NCI-H524 treated with DMSO at 0.1 percent for 48 hours (cell line): ENCODE results near the gene ALDH7A1.
"Not testable (repeated sequence)": the region's sequence is repeated elsewhere in the genome, so short reads cannot be mapped to it uniquely, and the experiment has no call there.

ENCODE experiments used
- DNase-seq: peaks from one replicate; lab custom pipeline; 2025; lab: John Stamatoyannopoulos, UW

Gene ALDH7A1

GRCh38 chr5:126594748-126595485 is at the start of gene ALDH7A1:
ALDH7A1 (minus strand) TSS chr5:126595219; CDS start chr5:126595198, 21 bp downstream.
- DNase-seq, result peak; percentile 66

DNA sequence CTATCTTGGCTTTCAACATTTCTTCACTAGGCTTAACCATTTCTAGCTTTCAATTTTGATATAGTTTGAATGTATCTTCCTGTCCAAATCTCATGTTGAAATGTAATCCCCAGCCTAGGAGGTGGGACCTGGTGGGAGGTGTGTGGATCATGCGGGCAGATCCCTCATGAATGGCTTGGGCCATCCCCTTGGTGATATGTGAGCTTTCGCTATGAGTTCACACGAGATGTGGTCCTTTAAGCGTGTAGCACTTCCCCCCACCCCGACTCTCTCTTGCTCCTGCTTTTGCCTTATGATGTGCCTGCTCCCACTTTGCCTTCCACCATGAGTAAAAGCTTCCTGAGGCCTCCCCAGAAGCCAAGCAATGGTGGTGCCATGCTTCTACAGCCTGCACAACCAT is 46.4 kb upstream of the ALDH7A1 start:
- no peak for DNase-seq

GRCh38 chr5:126640866-126641265 is 45.8 kb upstream of the ALDH7A1 start:
- no peak for DNase-seq

- no peak for DNase-seq
Observed at GRCh38 chr5:126636956-126637355, 41.9 kb upstream of the ALDH7A1 start.

- DNase-seq, result no peak
Observed at GRCh38 chr5:126635585-126635984, 40.6 kb upstream of the ALDH7A1 start.

DNA sequence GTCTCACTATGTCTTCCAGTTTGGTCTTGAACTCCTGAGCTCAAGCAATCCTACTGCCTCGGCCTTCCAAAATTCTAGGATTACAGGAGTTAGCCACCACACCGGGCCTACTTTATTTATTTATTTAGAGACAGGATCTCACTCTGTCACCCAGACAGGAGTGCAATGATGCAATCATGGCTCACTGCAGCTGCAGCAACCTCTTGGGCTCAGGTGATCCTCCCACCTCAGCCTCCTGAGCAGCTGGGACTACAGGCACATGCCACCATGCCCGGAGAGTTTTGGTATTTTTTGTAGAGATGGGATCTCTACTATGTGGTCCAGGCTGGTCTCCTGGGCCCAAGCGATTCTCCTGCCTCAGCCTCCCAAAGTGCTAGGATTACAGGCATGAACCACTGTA is 38.5 kb upstream of the ALDH7A1 start:
- no peak for DNase-seq

DNA sequence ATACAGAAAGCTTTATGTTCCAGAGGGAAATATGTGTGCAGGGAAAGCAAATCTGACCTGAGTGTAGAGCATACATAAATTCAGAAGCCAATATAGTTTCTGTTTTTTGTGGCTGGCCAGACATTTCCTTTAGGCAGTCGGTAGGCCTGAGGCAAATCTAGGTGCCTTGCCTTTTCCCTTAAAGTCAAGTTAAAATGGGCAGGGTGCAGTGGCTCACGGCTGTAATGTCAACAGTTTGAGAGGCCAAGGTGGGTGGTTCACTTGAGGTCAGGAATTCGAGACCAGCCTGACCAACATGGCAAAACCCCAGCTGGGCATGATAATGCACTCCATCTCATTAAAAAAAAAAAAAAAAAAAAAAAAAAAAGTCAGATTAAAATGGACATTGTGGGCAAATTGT is 36.9 kb upstream of the ALDH7A1 start:
- no peak for DNase-seq

DNA sequence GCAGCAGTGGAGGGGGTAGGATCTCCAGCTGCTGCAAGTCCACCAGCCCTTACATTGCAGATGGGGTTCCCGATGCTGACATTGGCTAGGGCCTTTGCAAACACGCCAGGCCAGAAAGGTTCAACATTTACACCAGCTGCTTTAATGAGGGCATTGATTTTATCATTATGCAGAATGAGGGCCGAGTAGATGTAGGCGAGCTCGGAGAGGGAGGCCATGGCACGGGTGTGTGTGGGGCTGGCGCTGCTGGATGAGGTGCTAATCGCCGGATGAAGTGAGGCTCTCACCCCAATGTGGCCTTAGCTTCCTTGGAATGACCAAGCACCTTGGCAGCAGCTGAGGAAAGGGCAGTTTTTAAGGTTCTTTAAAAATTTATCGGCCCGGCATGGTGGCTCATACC is 33.1 kb upstream of the ALDH7A1 start:
- no peak for DNase-seq

DNA sequence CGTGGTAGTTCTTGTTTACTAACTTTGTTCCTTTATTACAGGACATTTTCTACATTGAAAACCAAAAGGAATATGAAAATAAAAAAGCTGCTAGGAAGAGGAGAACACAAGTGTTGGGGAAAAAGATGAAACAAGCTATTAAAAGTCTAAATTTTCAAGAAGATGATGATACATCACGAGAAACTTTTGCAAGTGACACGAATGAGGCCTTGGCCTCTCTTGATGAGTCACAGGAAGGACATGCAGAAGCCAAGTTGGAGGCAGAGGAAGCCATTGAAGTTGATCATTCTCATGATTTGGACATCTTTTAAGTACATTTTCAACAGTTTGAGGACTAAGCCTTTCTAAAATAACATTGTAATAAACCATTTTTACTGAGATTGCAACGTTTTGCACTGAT is 29.5 kb upstream of the ALDH7A1 start:
- no peak for DNase-seq

DNA sequence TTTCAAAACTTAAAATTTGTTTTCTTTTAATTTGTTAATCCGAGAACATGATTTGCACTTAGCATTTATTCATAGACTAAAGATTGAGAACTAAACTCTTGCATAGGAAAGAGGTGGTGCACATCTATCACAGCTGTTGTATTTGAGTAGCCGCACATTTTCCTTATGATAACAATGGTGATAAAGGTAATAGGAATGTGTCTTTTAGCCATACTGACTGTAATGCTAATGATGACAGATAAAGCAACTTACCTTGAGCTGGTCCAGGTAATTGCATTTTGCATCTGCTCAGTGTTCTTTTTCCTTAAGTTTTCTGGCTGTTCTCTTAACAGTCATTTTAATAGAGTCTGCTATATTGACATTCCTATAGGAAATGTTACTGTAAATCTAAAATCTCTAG is 24.8 kb upstream of the ALDH7A1 start:
- no peak for DNase-seq

DNA sequence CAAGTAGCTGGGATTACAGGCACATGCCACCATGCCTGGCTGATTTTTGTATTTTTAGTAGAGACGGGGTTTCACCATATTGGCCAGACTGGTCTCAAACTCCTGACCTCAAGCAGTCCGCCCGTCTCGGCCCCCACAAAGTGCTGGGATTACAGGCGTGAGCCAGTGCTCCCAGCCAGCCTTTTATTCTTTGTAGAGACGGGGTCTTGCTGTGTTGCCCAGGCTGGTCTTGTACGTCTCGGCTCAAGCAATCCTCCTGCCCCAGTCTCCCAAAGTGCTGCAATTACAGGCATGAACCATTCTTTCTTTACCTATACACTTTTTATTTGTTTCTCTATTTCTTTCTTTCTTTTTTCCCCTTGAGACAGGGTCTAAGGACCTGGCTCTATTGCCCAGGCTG is 22.6 kb upstream of the ALDH7A1 start:
- not testable (repeated sequence) for DNase-seq

DNA sequence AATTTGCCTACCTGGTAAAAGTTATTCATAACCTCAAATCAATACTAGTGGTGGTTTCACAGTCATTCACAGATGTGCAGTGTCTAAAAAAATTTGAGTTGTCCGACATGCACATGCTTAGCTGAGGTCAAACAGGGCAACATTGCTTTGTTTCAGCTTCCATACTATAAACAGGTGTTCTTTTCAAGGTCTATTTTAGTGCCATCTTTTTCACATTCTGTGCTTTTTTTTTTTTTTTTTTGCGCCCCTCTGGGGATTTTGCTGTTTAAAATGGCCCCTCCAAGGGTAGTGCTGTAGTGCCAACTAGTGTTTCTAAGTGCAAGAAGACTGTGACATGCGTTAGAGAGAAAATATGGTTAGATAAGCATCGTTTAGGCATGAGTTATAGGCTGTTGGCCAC is 20.3 kb upstream of the ALDH7A1 start:
- no peak for DNase-seq

DNA sequence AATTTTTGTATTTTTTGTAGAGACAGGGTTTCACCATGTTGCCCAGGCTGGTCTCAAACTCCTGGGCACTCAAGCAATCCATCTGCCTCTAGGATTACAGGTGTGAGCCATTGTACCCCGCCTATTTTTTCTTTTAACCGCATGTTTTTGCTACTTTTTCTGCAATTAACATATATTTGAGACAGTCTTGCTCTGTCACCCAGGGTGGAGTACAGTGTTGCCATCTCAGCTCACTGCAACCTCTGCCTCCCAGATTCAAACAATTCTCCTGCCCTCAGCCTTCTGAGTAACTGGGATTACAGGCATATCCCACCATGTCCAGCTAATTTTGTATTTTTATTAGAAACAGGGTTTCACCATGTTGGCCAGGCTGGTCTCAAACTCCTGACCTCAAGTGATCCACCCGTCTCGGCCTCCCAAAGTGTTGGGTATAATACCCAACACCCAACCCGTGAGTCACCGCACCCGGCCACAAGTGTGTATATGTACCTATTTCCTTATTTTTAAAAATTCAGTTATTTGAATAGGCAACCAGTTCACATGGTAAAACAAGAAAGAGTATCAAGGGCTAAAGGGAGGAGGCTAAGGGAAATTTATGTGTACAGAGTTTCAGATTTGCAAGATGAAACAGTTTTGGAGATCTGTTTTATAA is 19.0 kb upstream of the ALDH7A1 start:
- DNase-seq, result no peak

- no peak for DNase-seq
Observed at GRCh38 chr5:126610616-126611015, 15.6 kb upstream of the ALDH7A1 start.

GRCh38 chr5:126610160-126610559 is 15.1 kb upstream of the ALDH7A1 start:
- no peak for DNase-seq

- no peak for DNase-seq
Observed at GRCh38 chr5:126605525-126605924, 10.5 kb upstream of the ALDH7A1 start.

DNA sequence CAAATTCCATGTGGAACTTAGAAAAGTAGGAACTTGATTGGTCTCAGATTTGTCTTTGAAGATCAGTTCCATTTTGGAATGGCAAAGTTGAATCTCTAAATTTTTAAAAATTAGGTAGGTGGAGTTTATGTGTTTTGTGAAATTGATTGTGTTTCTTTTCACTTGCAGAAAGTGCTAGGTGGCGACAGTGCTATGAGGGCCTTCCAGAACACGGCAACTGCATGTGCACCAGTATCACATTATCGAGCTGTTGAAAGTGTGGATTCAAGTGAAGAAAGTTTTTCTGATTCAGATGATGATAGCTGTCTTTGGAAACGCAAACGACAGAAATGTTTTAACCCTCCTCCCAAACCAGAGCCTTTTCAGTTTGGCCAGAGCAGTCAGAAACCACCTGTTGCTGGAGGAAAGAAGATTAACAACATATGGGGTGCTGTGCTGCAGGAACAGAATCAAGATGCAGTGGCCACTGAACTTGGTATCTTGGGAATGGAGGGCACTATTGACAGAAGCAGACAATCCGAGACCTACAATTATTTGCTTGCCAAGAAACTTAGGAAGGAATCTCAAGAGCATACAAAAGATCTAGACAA is 8.5 kb upstream of the ALDH7A1 start:
- DNase-seq, result no peak

GRCh38 chr5:126600631-126601511 is 5.9 kb upstream of the ALDH7A1 start, which contains the start of gene PHAX:
PHAX (plus strand) TSS chr5:126600947; CDS start chr5:126600963, 16 bp downstream.
- peak; percentile 4 for DNase-seq

DNA sequence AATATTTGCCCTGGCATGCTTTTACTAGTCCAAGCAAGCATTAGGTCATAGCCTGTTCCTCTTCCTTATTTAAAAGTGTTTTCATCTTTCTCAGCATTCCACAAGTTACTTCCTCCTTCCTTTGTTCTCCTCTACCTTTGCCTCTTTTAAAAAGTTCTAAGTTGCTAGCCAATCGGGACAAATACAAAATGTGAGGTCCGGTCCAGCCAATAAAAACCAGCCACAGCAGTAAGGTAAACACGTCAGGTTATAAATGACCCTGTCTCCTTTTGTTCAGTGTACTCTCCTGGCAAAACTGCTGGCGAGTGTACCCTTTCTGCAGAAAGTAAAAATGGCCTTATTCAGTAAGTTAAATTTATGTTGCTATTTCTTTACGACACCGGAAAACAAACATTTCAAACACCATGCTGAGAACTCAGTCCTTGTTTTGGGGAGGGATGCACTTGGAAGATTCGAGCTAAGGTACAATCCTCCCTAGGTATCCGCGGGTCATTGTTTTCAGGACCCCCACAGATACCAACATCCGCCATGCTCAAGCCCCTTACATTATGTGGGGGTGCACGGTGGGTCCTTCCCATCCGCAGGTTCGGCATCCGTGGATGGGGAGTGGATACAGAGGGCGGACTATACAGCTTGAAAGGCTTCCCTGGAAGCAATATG is 5.1 kb upstream of the ALDH7A1 start:
- not testable (repeated sequence) for DNase-seq

- DNase-seq, result no peak
Observed at GRCh38 chr5:126599499-126599898, 4.5 kb upstream of the ALDH7A1 start.

DNA sequence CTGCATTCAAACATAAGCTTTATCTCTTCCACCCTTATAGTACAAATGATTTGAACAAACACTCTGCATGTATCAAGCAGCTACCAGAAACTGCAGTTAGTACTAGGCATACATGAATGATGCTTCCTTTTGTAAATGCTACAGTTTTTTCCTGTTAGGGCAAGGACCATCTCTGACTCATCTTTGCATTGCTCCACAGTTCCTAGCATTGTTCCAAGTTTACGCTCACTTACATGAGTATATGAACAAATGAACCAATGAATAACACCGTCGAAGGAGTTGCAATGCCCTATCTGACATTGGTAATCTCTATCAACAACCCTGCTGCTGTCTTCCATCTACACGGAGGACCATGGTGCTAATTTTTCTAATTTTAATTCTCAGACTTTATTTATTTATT is 2.1 kb upstream of the ALDH7A1 start:
- DNase-seq, result no peak
